ENCODE measurements around the gene TBC1D10A.

Gene TBC1D10A

GRCh38 chr22:30326706-30327362 is at the start of gene TBC1D10A:
Gene TBC1D10A (minus strand): TSS chr22:30326941. CDS start chr22:30326881, 60 bp downstream.
- peak; percentile 87 for DNase-seq

DNA sequence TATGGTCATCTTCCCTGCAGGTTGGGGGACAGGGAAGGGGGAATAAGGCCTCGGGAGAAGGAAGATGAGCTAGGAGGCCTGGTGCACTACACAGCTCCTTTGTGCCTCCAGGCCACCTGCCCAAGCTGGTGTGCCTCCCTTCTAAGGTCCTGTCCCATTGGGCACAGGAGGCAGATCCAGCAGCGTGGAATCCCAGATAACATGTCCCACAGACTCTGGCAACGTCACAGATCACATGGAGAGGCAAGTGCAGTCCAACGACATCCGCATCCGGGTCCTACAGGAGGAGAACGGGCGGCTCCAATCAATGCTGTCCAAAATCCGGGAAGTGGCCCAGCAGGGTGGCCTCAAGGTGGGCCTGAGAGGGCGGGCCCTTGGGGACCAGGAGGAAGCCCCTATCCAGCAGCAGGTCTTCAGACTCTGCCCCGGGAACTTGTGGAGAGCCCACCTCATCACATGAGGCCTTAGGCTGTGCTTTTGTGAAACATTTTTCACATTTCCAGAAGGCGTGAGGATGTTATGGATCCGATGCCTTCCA is 48.6 kb upstream of the TBC1D10A start:
- DNase-seq = no peak

DNA sequence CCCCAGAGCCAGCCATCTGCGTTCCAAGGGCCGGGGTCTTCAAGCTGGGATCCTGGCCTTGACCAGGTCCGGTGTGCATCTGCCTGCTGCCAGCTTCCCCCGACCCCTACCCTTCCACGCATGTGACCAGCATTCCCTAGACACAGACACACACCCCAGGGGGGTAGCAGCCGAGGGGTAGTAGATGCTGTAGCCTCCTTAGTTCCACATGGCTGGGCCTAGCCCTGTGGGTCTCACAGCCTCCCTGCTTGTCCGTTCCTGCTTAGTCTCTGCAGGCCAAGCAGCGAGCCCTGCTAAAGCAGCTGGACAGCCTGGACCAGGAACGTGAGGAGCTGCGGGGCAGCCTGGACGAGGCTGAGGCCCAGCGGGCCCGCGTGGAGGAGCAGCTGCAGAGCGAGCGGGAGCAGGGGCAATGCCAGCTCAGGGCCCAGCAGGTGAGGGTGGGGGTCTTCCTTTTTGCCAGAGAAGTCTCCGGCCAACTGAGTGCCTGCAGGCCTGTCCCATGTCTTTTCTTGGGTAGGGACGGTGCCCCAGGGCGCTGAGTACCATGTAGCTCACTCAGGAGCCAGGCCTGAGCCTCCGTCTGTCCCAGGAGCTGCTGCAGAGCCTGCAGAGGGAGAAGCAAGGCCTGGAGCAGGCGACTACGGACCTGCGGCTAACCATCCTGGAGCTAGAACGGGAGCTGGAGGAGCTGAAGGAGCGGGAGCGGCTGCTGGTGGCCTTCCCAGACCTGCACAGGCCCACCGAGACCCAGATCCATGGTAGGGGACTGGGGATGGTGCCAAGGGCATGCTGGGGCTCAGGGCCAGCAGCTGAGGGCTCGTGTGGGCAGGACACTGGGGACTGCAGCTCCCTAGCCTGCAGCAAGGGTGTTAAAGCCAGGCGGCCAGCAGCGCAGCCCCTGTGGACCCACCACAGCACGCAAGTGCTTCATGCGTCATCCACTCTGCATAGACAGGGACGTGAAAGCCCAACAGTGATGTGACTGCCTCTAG is 46.9 kb upstream of the TBC1D10A start:
- DNase-seq = no peak

DNA sequence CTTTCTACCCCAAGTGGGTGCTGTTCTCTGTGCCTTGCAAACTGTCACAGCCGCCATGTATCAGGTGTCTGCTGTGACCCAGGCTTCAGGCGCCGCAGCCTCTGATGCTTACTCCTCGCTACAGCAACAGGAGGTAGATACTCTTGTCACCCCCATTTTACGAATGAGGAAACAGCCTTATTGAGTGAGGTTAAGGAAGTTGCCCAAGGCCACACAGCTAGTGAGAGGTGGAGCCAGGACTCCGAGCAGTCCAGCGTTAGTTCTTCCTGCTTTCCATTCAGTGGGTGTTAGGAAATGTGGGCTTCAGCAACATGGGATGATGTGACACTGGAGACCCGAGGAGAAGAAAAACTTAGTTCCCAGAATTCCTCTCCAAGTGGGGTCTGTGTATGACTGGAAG is 46.2 kb upstream of the TBC1D10A start:
- peak; percentile 62 for DNase-seq

- DNase-seq = no peak
Observed at GRCh38 chr22:30371981-30372380, 45.2 kb upstream of the TBC1D10A start.

DNA sequence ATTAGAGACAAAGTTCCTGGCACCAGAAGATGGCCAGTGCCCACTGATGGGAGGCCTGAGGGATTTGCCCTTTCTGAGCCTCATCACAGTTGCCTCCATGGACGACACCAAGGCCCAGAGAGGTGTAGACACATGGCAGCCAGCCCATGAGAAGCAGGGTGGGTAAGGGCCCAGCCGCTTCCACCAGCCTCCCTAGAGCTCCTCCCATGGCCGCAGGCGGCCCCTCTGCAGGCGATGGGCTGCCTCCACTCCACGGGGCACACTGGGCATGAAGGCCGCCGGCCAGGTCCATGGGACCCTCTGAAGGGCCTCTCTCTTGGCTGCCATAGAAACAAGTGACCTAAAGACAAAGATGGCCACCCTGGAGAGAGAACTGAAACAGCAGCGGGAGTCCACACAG is 44.6 kb upstream of the TBC1D10A start:
- DNase-seq = no peak

DNA sequence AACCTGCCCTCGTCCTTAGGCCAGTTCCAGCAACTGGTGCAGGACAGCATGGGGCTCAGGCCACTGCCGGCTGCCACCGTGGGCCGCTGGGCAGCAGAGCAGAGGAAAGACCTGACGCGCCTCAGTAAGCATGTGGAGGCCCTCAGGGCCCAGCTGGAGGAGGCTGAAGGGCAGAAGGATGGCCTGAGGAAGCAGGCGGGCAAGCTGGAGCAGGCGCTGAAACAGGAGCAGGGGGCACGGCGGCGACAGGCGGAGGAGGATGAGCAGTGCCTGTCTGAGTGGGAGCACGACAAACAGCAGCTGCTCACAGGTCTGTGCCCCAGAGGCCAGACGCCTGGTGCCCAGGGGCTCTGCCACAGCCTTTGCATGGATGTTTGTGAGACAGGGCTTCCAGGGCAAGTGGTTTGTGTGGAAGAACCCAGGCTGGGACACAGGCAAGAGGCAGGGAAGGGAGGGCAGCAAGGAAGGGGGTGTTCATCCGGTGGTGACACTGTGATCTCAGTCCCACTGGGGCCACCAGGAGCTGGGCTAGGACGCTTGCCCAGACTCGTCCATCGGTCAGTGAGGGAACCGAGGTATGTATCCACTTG is 44.0 kb upstream of the TBC1D10A start:
- no peak for DNase-seq

DNA sequence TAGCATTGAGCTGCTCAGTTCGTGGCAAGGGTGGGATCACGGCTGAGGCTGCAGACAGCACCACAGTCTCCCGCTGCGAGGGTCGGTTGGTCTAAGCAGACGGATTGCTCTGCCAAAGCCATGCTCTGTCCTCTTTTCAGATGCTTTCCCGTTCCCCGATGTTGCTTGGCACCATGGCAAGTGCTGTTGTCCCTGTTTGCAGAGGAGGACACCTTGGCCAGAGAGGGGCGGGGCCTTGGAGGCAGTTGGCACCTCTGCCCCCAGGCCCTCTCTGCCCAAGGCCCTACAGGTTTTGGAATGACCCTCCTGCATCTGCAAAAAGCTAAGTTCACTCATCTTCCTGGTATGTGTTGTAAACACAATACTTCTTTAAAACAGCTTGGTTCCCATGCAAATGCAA is 41.7 kb upstream of the TBC1D10A start:
- no peak for DNase-seq

- DNase-seq = no peak
Observed at GRCh38 chr22:30365891-30366290, 39.1 kb upstream of the TBC1D10A start.

DNA sequence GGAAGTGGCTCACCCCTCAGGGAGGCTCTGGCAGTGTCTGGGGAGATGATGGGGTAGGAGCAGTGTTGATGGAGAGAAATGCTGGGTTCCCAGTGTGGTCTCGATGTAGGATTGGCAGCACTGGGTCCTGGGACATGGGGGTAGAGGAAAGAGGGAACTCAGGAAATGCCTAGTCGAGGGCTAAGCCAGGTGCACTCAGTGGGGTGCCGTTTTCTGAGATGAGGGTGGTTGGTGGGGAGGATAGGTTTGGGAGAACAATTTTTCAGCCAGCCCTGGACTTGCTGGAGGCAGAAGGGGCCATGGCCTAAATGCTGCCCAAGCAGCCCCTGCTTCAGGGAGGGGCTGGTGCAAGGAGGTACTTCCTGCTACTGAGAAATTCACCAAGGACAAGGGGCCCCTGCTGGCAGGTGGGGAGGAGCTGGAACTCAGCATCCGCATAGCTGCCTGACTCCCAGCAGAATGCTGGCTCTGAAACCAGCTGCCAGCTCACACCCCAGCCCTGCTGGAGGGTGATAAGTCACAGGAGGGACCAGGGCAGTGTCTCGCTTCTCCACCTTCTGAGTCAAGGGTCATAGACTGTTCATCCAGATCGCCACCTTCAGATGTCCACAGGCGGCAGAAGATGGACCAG is 36.0 kb upstream of the TBC1D10A start:
- DNase-seq = no peak

GRCh38 chr22:30361916-30362650 is 35.3 kb upstream of the TBC1D10A start:
- DNase-seq = no peak

DNA sequence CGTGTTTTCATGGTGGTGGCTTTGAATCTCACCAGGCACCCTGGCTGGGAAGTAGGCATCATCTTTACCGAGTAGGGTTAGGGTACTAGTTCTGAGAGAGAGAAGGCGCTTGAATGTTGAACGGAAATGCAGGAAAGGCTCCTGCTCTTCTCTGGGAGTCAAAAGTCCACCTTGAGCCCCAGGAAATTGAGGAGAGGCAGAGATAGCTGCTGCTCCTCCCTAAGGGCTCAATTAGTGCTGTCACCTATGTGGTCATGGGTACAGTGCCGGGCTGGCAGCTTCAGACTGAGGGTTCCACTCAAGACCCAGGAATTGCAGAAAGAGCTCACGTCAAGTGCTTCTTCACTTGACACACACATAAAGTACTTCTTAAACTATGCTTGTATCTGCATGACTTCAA is 31.8 kb upstream of the TBC1D10A start:
- DNase-seq = no peak

GRCh38 chr22:30357650-30358215 is 31.0 kb upstream of the TBC1D10A start:
- no peak for DNase-seq

GRCh38 chr22:30357236-30357570 is 30.5 kb upstream of the TBC1D10A start:
- no peak for DNase-seq

GRCh38 chr22:30356449-30357235 is 29.9 kb upstream of the TBC1D10A start, which contains the start of the genes CCDC157 and SF3A1:
Gene CCDC157 (plus strand): TSS chr22:30357007. CDS start chr22:30366001, 8,994 bp downstream.
Gene SF3A1 (minus strand): TSS chr22:30356894. CDS start chr22:30356792, 102 bp downstream.
- peak; percentile 91 for DNase-seq

GRCh38 chr22:30354644-30355043 is 27.9 kb upstream of the TBC1D10A start:
- DNase-seq = no peak

GRCh38 chr22:30351226-30351625 is 24.5 kb upstream of the TBC1D10A start:
- DNase-seq = no peak

- DNase-seq = peak; percentile 47
Observed at GRCh38 chr22:30348809-30349208, 22.1 kb upstream of the TBC1D10A start.

DNA sequence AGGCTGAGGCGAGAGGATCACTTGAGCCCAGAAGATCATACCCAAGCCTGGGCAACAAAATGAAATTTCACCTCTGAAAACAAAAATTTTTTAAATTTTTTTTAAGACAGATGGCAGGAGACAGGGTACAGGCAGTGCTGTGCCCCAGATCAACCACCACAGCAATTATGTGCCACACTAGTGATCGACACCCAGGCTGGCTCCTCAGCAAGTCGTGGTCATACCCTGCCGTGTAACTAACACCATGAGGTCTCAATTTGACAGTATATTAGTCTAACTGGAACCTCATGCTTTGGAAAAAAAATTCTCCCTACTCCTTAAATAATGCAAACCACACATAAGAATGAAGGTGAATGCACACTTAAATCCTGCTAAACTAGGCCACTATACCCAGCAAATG is 21.7 kb upstream of the TBC1D10A start:
- DNase-seq = no peak

DNA sequence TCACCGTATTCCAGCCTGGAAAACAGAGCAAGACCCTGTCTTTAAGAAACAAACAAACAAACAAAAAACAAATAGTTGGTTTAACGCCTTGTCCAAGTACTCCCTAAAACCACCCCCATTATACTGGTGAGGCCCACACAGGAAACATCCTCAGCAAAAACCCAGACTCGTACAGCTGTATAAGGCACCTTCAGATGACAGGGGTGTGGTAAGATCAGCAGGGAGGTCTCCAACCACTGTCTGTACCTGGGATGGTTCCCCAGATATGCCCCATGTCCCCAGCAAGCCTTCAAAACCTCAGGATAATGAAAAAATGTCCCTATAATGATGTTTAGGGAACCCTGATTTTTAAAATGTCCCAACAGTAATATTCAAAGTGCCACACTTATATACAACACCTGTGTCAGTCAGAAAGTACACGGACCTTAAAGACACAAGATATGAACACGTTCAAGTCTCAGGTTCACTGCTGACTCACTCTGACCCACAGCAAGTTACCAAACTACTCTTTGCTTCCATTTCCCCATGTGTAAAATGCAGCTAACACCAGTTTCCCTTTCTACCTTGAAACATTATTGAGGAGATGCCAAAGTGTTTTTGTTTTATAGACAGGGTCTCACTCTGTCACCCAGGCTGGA is 20.6 kb upstream of the TBC1D10A start:
- peak; percentile 10 for DNase-seq
